Measurements from ENCODE around the gene MICAL3. TPM values are rescaled to one million over a fixed set of nuclear protein-coding genes. Genes with fewer than 3 reads are reported as not detected.

MICAL3 gene
- total and polyA plus RNA-seq, 9 donors = 21.9 to 50.1 (median 32.2) TPM

GRCh38 chr22:17739196-17739975, 285.0 kb downstream of the MICAL3 start:
- no peaks in the 10 kb centered on the region for H3K9me3 ChIP-seq (replicated peaks; ENCODE audit: control insufficient read depth, low read depth, low read length)
- no peak overlapping the region for H3K4me3 ChIP-seq (ENCODE audit: low read length)
- no peak overlapping the region for H3K27ac ChIP-seq (ENCODE audit: low read length)
- H3K36me3 ChIP-seq (ENCODE audit: control insufficient read depth, insufficient read depth, low read length) = peaks cover 30% of the 10 kb centered on the region
- no peak for DNase-seq
- WGBS (ENCODE audit: insufficient coverage) = 90% methylated on average over 36 of the region's 36 CpGs
- peaks cover 15% of the 10 kb centered on the region for H3K4me1 ChIP-seq (ENCODE audit: control insufficient read depth, insufficient read depth, low read length)
- H3K27me3 ChIP-seq (ENCODE audit: control insufficient read depth, insufficient read depth, low read length) = no peaks in the 10 kb centered on the region

GRCh38 chr22:17738386-17739128, 285.8 kb downstream of the MICAL3 start:
- 86% methylated on average over 17 of the region's 21 CpGs for WGBS (ENCODE audit: insufficient coverage)
- Histone ChIP-seq H3K9me3 (replicated peaks; ENCODE audit: control insufficient read depth, low read depth, low read length) (no peaks in the 10 kb centered on the region), H3K4me1 (ENCODE audit: control insufficient read depth, insufficient read depth, low read length) (peaks cover 6% of the 10 kb centered on the region), H3K36me3 (ENCODE audit: control insufficient read depth, insufficient read depth, low read length) (peaks cover 38% of the 10 kb centered on the region), H3K27me3 (ENCODE audit: control insufficient read depth, insufficient read depth, low read length) (no peaks in the 10 kb centered on the region), H3K27ac (ENCODE audit: low read length) (no peak overlapping the region), H3K4me3 (ENCODE audit: low read length) (no peak overlapping the region)
- DNase-seq = no peak

Other genes starting within 250 kb of the MICAL3 start
- 9.8 TPM for gene PEX26, start 53.4 kb upstream of the MICAL3 start, total RNA-seq
- 10 to 100 TPM; 14.1 to 19.6 (median 15.6) TPM for gene PEX26, start 53.4 kb upstream of the MICAL3 start, polyA plus RNA-seq (ENCODE audit: insufficient read depth in 1 of 8, insufficient read length in 8 of 8, low replicate concordance in 1 of 8)
- gene TUBA8, start 86.2 kb upstream of the MICAL3 start, total RNA-seq = 28.2 TPM
- 10 to 100 TPM in 5 of 8 donors, 1 to 10 TPM in 3; 4.8 to 19.3 (median 12.7) TPM for gene TUBA8, start 86.2 kb upstream of the MICAL3 start, polyA plus RNA-seq (ENCODE audit: insufficient read depth in 1 of 8, insufficient read length in 8 of 8, low replicate concordance in 1 of 8)
- gene USP18, start 125.6 kb upstream of the MICAL3 start, total RNA-seq = 13.4 TPM
- 10 to 100 TPM; 10.7 to 16.7 (median 15.1) TPM for gene USP18, start 125.6 kb upstream of the MICAL3 start, polyA plus RNA-seq (ENCODE audit: insufficient read depth in 1 of 8, insufficient read length in 8 of 8, low replicate concordance in 1 of 8)

Data from muscle of leg (tissue), 11 donors.